GM21717 (cell line): Measurements from ENCODE around the gene CEND1.

Experiments used
- ATAC-seq: cut with Tn5 transposase; IDR thresholded peaks from one replicate; pipeline ENCODE4 v1.9.1; 2021; ENCODE audit warnings: mild to moderate bottlenecking, moderate library complexity; ENCODE audit not compliant: unreplicated experiment

The CEND1 gene

GRCh38 chr11:796565-797295, 6.8 kb upstream of the CEND1 start:
- no peak for ATAC-seq

GRCh38 chr11:795634-796564, 6.0 kb upstream of the CEND1 start:
- ATAC-seq = peak; percentile 32

GRCh38 chr11:794766-795633, 5.1 kb upstream of the CEND1 start:
- no peak for ATAC-seq

- no peak for ATAC-seq
These were observed 4.3 kb upstream of the CEND1 start for GRCh38 chr11:794013-794765.

GRCh38 chr11:793556-793955, 3.7 kb upstream of the CEND1 start:
- ATAC-seq = no peak

GRCh38 chr11:792873-793272, 3.0 kb upstream of the CEND1 start:
- no peak for ATAC-seq

- ATAC-seq = no peak
These were observed 2.6 kb upstream of the CEND1 start for GRCh38 chr11:792535-792821.

GRCh38 chr11:791658-792534, 2.0 kb upstream of the CEND1 start:
- ATAC-seq = no peak

GRCh38 chr11:790721-791564, 1.1 kb upstream of the CEND1 start:
- no peak for ATAC-seq

- ATAC-seq = no peak
These were observed 643 bp downstream of the CEND1 start for GRCh38 chr11:788953-789940.

- no peak for ATAC-seq
These were observed 1.8 kb downstream of the CEND1 start for GRCh38 chr11:788009-788640.

- no peak for ATAC-seq
These were observed 2.7 kb downstream of the CEND1 start for GRCh38 chr11:787084-787675.

GRCh38 chr11:786235-787083, 3.4 kb downstream of the CEND1 start:
- ATAC-seq = no peak

- ATAC-seq = no peak
These were observed 6.3 kb downstream of the CEND1 start for GRCh38 chr11:783581-784015.

- no peak for ATAC-seq
These were observed 7.4 kb downstream of the CEND1 start for GRCh38 chr11:782264-783174.
